ENCODE results near the gene PTPRF.

The PTPRF gene

GRCh38 chr1:43518935-43519686 is 11.6 kb upstream of the PTPRF start:
- TF ChIP-seq FOXP2 (optimal IDR thresholded peaks at IDR 0.05; ENCODE audit: borderline replicate concordance, extremely low read depth, extremely low read length, insufficient read depth) (no peak), REST (IDR thresholded peaks at IDR 0.05; ENCODE audit: insufficient read depth in 1 of 2, low read depth in 2 of 2, low read length in 2 of 2) (no peak), TAF1 (IDR thresholded peaks at IDR 0.05; ENCODE audit: borderline replicate concordance, insufficient read depth, low read length) (no peak), POLR2AphosphoS5 (IDR thresholded peaks at IDR 0.05; ENCODE audit: low read depth, low read length) (no peak), SIN3A (IDR thresholded peaks at IDR 0.05; ENCODE audit: borderline replicate concordance, insufficient read depth, low read length) (no peak)

GRCh38 chr1:43520100-43520778 is 10.4 kb upstream of the PTPRF start:
- no peak for TF ChIP-seq POLR2AphosphoS5 (IDR thresholded peaks at IDR 0.05; ENCODE audit: low read depth, low read length)
- no peak for TF ChIP-seq REST (IDR thresholded peaks at IDR 0.05; ENCODE audit: insufficient read depth in 1 of 2, low read depth in 2 of 2, low read length in 2 of 2)
- no peak for TF ChIP-seq SIN3A (IDR thresholded peaks at IDR 0.05; ENCODE audit: borderline replicate concordance, insufficient read depth, low read length)
- TF ChIP-seq FOXP2 (optimal IDR thresholded peaks at IDR 0.05; ENCODE audit: borderline replicate concordance, extremely low read depth, extremely low read length, insufficient read depth): no peak
- no peak for TF ChIP-seq TAF1 (IDR thresholded peaks at IDR 0.05; ENCODE audit: borderline replicate concordance, insufficient read depth, low read length)

- TF ChIP-seq TAF1 (IDR thresholded peaks at IDR 0.05; ENCODE audit: borderline replicate concordance, insufficient read depth, low read length): no peak
Observed at GRCh38 chr1:43521078-43521477, 9.6 kb upstream of the PTPRF start.

GRCh38 chr1:43521756-43522155 is 8.9 kb upstream of the PTPRF start:
- TF ChIP-seq POLR2AphosphoS5 (IDR thresholded peaks at IDR 0.05; ENCODE audit: low read depth, low read length) (no peak), TAF1 (IDR thresholded peaks at IDR 0.05; ENCODE audit: borderline replicate concordance, insufficient read depth, low read length) (no peak), FOXP2 (optimal IDR thresholded peaks at IDR 0.05; ENCODE audit: borderline replicate concordance, extremely low read depth, extremely low read length, insufficient read depth) (no peak), REST (IDR thresholded peaks at IDR 0.05; ENCODE audit: insufficient read depth in 1 of 2, low read depth in 2 of 2, low read length in 2 of 2) (no peak), SIN3A (IDR thresholded peaks at IDR 0.05; ENCODE audit: borderline replicate concordance, insufficient read depth, low read length) (no peak)

- TF ChIP-seq SIN3A (IDR thresholded peaks at IDR 0.05; ENCODE audit: borderline replicate concordance, insufficient read depth, low read length): no peak
- no peak for TF ChIP-seq POLR2AphosphoS5 (IDR thresholded peaks at IDR 0.05; ENCODE audit: low read depth, low read length)
- TF ChIP-seq FOXP2 (optimal IDR thresholded peaks at IDR 0.05; ENCODE audit: borderline replicate concordance, extremely low read depth, extremely low read length, insufficient read depth): no peak
- TF ChIP-seq TAF1 (IDR thresholded peaks at IDR 0.05; ENCODE audit: borderline replicate concordance, insufficient read depth, low read length): no peak
- no peak for TF ChIP-seq REST (IDR thresholded peaks at IDR 0.05; ENCODE audit: insufficient read depth in 1 of 2, low read depth in 2 of 2, low read length in 2 of 2)
Observed at GRCh38 chr1:43522431-43522775, 8.3 kb upstream of the PTPRF start.

All from PFSK-1 (cell line).